GM21723 (cell line): ENCODE results near the gene PPIL1.

Experiments
- ATAC-seq: cut with Tn5 transposase; IDR thresholded peaks from one replicate; pipeline ENCODE4 v1.9.1; 2021; ENCODE audit warnings: mild to moderate bottlenecking, moderate library complexity; ENCODE audit not compliant: unreplicated experiment

PPIL1 gene

DNA sequence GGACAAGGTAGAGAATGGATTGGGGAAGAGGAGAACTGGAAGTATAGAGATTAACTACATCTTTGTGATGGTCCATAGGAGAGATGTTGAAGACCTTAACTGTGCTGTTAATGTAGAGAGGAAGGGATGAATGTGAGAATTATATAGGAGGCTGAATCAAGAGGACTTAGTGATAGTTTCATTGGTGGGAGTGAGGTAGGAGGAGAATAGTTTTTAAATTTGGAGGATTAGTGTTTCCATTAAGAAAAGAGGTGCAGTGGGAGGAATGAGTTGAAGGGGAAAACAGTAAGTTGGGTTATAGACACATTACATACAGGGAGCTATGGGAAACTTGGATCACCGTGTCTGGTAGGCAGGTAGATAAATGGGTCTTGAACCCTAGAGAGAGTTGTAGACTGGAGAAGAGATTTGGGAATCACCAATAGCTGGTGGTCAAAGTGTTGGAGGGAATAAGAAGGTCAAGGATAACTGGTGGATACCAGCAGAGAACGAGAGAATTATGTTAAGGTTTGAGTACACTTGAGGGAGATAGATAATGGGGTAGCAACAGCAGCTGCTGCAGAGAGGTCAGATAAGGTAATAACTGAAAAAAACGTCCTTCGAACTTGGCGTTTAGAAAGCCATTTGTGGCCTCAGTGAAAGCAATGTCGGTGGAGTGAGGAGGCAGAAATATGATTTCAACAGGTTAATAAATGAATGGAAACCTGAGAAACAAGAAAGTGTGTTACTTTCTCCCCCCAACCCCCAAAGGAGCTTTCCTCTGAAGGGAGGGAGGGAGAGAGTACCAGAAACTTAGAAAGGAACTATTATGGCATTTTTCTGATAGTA is 14.3 kb upstream of the PPIL1 start:
- no peak for ATAC-seq

DNA sequence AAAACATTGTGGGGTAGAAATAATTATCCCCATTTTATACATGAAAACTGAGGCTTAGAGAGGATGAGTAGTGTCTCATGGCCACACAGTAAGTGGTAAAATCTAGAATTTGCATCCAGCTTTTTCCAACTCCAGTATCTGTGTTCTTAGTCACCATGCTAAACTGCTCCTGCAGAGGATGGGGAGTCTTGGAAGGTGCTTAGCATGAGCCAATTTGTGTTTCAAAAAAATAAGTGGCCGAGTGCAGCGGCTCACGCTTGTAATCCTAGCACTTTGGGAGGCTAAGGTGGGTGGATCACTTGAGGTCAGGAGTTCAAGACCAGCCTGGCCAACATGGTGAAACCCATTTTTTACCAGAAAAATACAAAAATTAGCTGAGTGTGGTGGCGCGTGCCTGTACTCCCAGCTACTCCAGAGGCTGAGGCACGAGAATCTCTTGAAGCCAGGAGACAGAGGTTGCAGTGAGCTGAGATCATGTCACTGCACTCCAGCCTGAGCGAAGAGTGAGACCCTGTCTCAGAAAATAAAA is 13.6 kb upstream of the PPIL1 start:
- no peak for ATAC-seq

DNA sequence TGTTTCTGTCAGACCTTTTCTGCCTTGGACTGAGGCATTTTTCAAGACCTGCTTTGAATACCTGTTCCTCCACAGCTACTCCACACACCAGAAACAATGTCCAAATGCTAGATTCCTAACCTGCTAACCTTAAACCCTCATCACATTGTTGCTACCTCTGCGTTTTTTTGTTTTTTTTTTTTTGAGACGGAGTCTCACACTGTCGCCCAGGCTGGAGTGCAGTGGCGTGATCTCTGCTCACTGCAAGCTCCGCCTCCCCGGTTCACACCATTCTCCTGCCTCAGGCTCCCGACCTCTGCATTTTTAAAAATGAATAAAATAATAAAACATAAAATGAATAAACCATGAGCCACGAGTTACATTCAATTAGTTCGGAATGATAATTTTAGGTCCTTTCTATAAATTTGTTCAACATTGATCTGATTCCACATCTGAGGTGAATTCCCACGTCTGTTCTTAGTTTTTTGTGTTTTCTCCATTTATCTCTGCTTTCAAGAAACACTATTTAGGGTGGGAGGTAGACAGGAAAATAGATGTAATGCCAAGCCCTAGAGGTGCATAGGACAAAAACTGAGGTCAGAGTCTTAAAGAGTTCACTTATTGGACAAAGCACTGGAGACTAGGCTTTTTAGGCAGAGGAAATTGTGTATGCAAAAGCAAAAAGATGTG is 12.5 kb upstream of the PPIL1 start:
- no peak for ATAC-seq

DNA sequence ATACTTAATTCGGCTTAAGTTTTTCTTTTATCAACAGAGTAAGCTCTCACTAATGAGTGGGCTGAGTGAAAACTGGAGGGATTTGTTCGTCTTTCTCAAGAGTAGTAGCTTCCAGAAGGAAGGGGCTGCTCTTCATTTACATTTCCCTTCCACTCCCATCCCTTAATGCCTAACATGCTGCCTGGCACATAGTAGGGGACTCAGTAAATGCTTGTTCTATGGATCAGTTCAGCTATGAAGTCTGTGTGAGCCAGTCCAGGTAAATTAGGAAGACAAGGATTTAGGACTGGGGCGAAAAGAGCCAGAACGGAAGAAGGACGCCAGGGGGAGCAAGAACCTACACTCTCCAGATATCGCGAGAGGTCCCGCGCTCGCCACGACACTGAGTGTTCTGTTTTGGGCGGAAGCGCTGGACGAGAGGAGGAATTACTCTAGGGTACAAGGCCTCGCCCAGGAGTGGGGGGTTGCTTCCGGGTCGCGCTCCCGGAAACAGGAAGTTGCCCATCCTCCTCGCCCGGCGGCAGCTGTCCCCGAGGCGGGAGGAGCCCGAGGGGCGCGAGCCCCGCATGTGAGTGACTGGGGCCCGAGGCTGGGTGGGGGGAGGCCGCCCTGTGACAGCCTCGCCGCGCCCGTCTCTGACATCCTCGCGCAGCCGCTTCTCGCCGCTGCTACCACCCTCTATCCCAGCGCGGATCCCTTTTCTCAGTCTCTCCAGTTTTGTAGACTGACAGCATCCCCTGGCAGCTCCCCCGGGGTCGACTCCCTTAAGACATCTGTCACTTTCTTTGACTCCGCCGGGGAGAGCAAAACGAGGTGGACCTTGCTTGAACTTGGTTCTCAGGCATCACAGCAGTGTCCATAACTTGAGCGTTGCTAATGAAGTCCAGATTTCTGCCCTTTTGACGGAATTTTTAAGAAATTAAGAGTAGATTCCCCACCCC is 11.1 kb upstream of the PPIL1 start, which contains the start of gene C6orf89:
C6orf89 (plus strand) TSS at position 492 of the 941 bp plus-strand sequence. CDS start 13,493 bp downstream, outside the sequence.
- ATAC-seq: peak; percentile 98

DNA sequence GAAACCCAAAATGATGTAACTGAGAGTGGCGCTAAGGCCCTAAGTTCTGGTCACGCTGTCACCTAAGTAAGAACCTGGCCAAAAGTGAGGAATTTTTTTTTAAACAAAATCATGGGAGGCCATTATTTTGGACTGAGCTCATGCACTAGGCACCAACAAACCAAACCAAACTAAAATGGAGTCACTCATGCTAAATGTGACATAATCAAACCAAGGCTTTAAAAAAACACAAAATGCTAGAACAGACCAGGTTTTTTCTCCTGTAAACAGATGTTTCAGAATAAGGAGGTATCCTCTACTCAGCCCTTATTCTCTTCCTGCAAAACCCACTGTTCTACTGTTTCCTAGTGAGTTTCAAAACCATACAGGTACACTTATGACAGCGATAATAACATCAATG is 10.0 kb upstream of the PPIL1 start:
- ATAC-seq: no peak

DNA sequence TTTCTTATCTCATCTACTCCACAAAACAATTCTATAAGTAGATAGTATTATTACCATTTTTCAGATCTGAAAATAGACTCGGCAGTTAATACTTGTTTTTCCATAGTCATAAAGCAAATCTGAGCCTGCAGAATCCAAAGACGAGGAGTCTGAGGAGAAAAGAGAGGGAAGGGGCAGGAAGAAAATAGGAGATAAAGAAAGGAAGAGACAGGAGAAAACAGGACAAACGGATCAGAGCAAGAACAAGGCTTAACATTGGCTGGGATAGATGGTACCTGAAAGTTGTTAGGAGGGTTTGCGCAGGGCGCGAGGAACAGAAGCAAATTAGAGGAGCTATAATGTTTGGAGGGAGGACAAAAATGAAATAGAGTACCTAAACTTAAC is 639 bp upstream of the PPIL1 start:
- ATAC-seq: no peak

DNA sequence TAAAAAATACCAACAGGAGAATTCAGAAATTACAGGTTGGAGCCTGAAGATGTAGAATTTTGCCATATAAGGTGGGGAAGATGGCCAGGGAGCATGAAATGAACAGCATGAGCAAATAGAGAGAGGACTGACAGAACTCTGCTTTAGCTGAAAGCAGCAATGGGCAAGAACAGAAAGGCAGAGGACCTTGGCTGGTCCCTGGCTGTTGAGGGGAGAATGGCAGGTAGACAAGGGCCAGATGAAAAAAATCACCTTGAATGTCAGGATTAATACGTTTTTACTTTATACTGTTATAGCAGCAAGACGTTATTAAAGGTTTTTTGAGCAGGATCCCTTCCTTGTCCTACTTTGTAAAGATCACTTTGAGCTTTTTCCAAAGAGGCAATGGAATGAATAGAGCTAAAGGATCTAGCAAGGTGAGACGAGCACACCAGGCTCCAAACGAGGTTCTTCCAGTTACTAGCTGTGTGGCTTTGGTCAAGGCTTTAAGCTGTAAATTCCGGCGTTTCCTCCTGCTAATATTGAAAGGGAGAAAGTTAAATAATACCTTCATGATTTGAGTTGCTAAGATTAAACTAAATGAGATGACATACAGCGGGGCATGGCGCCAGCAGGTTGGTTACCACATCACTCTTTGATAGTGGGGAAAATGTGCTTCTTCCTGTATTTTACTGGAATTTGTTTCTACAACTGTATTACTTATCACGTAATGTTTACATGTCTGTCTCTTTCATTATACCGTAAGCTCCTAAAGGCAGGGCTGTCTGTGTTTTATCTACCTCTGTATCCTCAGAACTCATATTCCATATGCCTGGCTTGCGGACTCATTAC is 776 bp downstream of the PPIL1 start:
- no peak for ATAC-seq

DNA sequence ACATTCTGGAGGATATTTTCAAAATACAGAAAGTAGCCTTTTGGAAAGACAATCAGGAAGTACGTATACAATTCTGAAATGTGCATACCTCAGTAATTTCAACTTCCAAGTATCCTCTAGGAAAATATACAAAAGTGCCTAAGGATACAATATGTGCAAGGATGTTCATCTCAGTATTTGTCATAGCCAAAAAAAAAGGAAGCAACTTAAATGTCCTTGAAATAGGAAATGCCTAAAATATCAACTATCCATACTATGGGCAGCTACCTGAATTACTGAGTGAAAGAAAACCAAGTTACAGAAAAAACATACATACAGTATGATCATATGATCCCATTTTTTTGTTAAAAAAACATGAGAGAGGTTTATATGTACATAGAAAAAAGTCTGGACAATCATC is 1.5 kb downstream of the PPIL1 start:
- ATAC-seq: no peak

DNA sequence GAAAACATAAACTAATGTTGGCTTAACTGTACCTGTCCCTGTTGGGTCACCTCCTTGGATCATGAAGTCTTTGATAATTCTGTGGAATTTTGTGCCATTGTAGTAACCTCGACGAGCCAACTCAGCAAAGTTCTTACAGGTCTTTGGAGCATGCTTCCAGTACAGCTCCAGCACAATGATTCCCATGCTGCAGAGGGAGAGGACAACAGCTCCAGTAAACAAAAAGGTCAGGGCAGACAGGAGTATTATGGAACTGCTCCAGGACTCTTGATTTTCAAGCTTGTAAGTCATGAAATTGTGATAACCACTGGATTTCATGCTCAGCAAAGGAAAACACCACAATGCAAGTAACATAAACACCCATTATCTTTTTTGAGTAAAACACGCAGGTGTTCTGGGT is 2.9 kb downstream of the PPIL1 start:
- ATAC-seq: no peak

DNA sequence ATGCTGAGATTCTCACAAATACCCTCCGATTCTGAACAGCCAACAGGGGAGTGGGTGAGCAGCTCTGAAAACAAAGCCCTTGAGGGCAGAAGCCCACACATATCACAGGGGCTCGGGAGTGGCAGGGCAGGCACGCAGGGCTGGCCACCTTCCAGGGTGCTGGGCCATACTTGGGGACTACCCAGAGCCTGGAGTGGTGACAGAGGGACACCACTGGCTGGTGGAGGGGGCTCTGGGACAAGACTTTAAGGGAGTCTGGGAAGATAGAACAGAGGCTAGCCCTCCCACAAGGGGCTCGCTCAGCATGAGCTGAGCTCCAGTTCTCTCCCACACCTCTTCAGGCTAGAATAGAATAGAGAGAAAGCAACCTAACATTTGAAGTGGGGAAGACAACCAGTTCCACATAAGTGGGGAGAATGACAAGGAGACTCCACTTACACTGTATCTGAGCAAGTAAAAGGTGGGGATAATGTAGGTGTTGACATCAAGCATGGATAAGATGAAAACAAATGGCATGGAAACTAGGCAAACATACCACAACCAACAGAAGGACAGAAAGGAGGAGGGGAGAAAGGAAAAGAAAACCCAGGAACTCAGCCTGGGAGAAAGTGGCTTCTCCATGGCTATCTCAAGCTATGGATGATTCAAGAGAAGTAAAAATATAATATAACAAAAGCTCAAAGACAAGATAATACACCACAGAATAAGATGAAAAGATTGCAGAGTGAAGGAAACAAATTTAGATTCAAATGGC is 7.0 kb downstream of the PPIL1 start:
- ATAC-seq: no peak

DNA sequence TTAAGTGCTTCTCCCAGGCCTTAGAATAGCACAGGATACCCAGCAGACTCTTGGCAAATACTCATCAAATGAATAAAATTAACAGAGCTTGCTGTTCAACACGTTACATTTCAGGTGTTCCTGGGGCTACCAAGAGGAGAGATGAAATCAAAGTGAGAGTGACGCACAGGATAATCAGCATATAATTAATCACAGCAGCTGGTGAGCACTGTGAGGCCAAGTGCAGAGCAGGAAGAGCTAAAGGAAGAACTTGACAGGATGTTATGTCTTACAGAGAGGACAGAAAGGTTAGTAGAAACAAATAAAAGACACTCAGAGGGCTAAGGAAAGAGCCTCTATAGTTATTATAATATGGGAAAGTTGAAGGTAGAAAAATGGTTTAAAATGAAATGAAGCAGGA is 8.8 kb downstream of the PPIL1 start:
- ATAC-seq: no peak

DNA sequence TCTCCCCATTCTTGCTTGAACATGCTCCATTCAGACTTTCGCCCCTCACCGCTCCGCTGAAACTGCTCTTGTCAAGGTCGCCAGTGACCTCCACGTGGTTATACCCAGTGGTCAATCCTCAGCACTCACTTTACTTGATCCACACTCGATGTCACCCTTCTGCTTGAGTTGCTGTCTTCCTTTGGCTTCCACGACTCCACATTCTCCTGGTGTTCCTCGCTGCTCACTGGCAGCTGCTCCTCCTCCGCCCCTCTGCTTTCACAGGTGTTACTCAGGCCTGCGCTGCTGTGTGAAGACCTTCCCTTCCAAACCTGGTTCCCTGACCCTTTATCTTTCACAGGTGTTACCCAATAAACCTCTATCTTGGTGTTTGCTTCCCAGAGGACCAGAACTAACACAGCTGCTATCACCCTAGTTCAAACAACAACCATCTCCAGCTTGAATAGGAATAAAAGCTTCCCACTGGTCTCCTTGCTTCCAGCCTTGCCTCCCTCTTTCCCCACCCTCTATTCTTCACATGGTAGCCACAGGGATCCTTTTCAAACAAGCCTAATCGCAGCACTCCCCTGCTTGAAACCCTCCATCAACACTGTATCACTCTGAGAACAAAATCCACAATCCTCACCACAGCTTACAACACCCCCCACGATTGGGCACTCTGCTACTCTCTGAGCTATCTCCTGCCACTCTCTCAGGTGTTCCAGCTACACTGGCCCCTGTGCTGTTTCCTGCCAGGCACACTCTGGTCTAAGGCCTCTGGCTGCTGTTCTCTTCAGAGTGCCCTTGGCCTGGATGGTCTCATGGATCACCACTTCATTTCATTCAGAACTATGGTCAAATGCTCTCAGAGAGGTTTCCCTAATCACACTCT is 10.7 kb downstream of the PPIL1 start:
- ATAC-seq: no peak

DNA sequence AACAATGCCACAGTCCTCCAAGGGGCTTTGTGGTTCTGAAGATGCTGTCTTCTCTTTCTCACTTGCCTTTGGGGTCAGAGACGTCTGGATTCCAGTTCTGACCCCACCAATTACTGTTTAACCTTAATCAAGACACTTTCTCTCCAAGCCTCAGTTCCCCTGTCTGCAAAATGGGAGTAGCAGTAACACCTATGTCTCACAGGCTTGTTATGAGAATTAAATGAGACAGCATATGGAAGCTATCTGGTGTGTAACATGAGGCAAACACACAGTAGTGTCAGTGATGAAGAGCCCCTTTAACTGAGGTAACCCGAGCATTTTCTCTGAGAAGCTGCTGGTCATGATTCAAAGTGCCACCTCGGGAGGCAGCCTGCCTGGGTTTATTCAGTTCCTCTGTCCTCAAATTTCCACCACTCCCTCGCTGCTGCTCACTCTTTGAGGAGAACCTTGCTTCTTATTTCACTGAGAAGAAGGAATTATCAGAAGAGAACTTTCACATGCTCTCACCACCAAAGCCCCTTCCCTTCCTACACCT is 11.7 kb downstream of the PPIL1 start:
- no peak for ATAC-seq

DNA sequence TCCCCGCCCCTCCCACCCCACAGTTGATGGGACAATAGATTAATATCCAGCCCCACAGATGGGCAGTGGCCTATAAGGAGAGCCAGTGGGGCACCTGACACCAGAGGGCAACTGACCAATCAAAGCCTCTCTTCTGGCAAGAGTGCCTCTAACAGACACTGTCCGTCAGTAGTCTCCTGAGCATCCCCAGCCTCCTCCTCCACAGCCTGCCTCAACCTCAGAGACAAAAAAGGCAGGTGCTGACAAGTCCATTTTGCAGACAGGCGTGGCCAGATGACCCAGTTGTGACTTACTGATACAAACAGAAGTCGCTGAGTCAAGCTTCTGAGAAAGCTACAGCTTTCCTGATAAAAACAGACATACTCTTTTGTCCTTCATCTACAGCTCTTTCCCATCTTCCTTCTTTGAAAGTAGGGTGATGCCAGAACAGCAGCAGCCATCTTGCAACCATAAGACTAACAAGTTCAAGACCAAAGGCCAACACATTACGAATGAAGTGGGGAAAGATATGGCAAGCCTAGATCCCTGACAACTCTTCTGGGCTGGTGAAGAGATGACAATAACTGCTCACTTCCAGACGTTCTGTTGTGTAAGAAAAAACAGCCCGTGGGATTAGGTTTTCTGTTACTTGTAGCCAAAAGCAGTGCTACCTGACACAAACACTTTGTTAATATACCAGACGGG is 12.3 kb downstream of the PPIL1 start:
- no peak for ATAC-seq

DNA sequence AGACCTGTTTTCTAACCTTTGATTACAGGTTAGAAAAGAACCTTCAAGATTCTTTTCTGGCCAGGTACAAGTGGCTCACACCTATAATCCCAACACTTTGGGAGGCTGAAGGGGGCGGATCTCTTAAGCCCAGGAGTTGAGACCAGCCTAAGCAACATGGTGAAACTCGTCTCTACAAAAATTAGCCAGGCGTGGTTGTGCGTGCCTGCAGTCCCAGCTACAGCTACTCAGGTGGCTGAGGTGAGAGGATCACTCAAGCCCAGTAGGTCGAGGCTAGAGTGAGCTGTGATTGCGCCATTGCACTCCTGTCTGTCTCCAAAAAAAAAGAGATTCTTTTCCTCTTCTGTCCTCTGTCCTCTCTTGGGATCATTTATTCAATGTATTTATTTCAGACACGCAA is 14.5 kb downstream of the PPIL1 start:
- ATAC-seq: no peak

DNA sequence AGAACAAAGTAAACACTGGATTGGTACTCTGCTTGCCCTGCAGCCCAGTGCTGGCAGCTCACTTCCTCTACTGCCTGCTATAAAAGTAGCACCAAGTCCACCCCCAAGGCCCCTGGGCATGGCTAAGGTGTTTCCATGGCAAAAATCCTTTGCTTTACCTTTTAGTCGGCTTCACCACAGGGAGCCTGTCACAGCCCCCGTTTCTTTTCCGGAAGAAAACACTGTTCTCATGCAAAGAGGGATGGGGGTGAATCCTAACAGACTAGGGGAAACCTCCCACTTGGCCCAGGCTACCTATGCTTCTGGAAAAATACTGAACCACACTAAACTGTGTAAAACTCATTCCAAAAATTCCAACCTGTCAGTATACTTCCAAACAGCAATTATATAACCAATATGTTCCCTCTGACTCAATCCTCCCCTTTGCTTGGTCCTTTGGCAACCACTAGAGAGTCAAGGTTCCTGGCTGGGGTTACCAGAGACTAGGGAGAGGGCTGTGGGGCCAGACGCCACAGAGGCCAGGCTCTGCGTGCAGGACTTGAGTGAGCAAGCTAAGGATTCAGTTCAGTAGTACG is 16.1 kb downstream of the PPIL1 start:
- ATAC-seq: no peak

DNA sequence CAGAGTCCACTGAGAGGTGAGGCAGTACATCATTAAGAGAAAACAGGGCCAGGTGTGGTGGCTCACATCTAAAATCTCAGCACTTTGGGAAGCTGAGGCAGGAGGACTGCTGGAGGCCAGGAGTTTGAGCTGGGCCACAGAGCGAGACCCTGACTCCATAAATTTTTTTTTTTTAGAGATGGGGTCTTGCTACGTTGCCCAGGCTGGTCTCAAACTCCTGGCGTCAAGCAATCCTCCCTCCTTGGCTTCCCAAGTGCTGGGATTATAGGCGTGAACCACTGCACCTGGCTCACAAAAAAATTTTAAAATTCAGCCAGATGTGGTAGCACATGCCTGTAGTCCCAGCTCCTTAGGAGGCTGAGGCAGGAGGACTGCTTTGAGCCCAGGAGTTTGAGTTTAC is 17.3 kb downstream of the PPIL1 start:
- ATAC-seq: no peak
